ENCODE results near the gene AOC3.

- no peak for TF ChIP-seq CTCF (conservative IDR thresholded peaks at IDR 0.05; ENCODE audit: low read depth, low read length)
- TF ChIP-seq EZH2 (IDR thresholded peaks at IDR 0.05; ENCODE audit: low read length, unreplicated experiment) = no peak
- no peak for TF ChIP-seq EZH2phosphoT487 (IDR thresholded peaks at IDR 0.05; ENCODE audit: borderline replicate concordance, low read length)
Observed at GRCh38 chr17:42852351-42852750, 1.4 kb downstream of the AOC3 start.
